ENCODE results near the gene WWC2.

The WWC2 gene

DNA sequence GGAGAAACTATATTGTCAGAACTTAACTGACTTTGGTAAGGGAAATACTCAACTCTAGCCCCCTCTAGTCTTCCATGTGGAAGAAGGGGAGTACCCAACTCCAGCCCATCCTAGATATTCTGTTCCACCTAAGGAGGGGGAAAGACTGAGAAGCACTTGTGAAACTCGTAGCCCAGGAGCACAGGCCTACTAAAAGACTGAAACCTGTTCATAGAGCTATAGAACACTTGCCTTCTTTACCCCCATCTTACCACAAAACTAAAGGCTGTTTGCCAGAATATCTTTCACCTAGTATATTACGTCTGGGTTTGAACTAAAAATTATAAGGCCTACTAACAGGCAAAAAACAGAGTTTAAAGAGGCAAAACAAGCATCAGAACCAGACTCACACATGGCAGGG is 205.5 kb downstream of the WWC2 start:
- TF ChIP-seq, protein P1, sequence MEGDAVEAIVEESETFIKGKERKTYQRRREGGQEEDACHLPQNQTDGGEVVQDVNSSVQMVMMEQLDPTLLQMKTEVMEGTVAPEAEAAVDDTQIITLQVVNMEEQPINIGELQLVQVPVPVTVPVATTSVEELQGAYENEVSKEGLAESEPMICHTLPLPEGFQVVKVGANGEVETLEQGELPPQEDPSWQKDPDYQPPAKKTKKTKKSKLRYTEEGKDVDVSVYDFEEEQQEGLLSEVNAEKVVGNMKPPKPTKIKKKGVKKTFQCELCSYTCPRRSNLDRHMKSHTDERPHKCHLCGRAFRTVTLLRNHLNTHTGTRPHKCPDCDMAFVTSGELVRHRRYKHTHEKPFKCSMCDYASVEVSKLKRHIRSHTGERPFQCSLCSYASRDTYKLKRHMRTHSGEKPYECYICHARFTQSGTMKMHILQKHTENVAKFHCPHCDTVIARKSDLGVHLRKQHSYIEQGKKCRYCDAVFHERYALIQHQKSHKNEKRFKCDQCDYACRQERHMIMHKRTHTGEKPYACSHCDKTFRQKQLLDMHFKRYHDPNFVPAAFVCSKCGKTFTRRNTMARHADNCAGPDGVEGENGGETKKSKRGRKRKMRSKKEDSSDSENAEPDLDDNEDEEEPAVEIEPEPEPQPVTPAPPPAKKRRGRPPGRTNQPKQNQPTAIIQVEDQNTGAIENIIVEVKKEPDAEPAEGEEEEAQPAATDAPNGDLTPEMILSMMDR (conservative IDR thresholded peaks at IDR 0.05; ENCODE audit: low read depth, low read length): no peak
- DNase-seq (ENCODE audit: low read depth): no peak

DNA sequence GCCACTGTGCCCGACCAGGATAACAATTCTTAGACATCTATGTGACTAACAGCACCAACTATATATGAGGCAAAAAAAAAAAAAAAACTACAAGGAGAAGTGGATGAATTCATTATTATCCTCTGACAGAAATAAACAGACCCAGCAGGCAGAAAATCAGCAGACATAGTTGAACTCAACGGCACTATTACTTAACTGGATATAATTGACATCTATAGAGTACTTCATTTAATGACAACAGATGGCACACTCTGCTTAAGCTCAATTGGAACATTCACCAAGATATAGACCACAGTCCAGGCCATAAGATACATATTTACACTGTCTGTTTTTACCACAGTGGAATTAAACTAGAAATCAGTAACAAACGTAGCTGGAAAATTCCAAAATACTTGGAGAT is 207.8 kb downstream of the WWC2 start:
- H3K4me3 ChIP-seq (ENCODE audit: low read depth, low read length): no peak overlapping the region
- TF ChIP-seq, protein P1 (conservative IDR thresholded peaks at IDR 0.05; ENCODE audit: low read depth, low read length): no peak
- no peak for DNase-seq (ENCODE audit: low read depth)

More for the DNA sequence above, 205.5 kb downstream of the WWC2 start:
- no peak overlapping the region for H3K4me3 ChIP-seq (ENCODE audit: low read depth, low read length)

DNA sequence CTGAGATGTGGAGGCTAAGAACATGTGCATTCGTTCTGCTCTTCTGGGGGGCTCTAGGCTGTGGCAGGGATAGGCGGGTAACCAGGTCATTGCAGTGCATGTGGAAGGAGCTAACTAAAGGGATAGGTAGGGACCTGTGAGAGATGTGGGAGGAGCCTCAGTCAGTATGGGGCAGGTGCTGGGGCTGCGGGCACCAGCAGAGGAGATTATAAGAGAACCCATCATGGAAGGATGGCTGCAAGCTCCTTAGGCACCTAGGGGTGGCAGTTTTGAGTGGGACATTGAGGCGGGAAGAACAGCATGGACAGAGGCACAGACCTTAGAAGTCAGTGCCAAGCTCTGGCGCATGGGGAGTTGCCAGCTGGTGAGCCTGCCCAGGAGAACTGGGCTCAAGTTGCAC is 213.8 kb downstream of the WWC2 start:
- TF ChIP-seq, protein P1 (conservative IDR thresholded peaks at IDR 0.05; ENCODE audit: low read depth, low read length): no peak
- H3K4me3 ChIP-seq (ENCODE audit: low read depth, low read length): no peak overlapping the region
- no peak for DNase-seq (ENCODE audit: low read depth)

DNA sequence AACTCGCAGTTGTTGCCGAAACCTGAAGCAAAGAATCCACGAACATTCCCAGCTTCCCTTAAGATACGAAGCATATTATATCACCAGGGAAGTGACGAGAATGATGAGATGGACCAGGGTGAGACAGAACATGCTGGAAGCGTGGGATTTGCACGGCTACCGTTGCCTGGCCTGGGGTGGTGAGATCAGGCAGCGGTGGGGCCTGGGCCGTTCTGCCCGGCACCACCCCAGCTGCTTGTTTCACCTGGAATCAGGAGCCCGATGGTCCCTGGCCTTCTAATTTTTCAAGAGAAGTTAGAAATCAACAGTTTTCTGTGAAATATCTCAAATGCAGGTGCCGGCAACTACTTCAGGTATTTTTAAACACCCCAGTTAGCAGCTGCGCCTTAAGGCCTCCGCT is 215.3 kb downstream of the WWC2 start:
- TF ChIP-seq, protein P1 (conservative IDR thresholded peaks at IDR 0.05; ENCODE audit: low read depth, low read length): no peak
- DNase-seq (ENCODE audit: low read depth): no peak
- H3K4me3 ChIP-seq (ENCODE audit: low read depth, low read length): no peak overlapping the region

DNA sequence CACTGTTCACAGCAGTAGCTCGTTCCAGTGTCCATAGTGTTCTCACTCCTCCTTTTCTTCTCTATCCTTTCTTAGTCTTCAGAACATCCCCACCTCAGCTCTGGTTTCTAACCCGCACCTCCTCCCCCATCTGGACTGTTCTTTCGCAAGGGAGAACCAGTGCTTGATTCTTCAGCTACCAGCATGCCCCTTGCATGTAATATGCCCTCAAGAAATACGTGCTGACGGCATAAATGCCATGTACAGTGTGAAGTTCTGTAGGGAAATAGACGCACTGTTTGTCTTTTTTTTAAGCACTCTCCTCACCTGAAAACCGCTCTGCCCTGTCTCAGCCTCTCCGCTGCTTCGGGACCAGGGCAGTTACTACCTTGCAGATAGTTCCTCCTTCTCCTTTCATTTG is 215.7 kb downstream of the WWC2 start:
- TF ChIP-seq, protein P1 (conservative IDR thresholded peaks at IDR 0.05; ENCODE audit: low read depth, low read length): no peak
- H3K4me3 ChIP-seq (ENCODE audit: low read depth, low read length): no peak overlapping the region
- DNase-seq (ENCODE audit: low read depth): no peak

DNA sequence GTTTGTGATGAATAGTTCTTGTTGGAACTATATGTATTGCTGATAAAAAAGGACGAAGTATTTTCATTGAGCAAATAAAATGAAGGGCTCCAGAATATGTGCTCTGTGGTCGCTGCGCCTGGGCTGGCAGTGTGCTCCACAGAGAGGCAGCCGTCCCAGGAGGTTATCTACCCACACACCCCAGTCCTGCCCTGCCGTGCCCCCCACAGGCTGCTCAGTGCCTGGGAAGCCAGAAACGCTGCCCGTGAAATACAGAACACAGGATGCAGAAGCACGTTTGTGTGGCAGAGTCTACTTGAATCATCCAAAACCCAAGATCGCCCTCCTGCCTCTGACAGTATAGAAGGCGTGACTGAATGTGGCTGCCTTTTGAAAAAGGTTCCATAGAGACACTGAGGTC is 219.6 kb downstream of the WWC2 start:
- H3K4me3 ChIP-seq (ENCODE audit: low read depth, low read length): no peak overlapping the region
- TF ChIP-seq, protein P1 (conservative IDR thresholded peaks at IDR 0.05; ENCODE audit: low read depth, low read length): no peak
- no peak for DNase-seq (ENCODE audit: low read depth)

DNA sequence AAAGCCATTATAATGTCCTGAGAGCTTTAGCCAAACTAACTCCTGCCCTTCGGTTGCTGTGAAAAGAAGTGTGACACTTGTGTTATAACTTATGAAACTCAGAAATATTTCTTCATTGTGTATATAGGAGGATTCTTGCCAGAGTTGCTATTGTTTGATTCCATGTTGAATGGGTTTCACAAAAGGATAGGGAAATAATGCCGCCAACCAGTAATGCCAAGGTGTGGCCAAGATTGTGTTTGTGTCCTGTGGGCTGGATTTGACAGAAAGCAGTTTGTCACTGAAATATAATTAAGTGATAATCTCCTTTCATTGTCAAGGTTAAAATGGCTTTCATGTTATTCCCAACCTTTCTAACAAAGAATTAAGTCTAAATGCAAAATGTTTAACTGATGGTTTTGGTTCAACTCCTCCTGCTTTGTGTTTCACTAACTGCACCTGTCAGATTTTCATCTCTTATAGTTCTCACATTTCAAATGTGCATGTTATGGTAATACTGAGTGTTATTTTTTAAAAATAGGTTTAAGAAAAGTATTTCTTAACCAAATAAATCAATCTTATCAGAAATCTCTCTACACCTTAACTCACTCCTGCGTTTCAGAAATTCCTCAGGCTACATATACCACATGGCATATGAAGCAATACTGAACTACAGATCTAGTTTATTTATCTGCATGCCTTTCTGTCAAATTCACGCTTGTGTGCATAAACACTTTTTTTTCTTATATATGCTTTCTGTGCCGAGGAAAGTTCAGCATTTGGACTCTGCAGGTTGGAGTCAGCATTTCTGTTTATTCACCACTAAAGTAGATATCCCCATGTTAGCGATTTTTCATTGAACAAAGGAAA is 221.4 kb downstream of the WWC2 start, which contains the start of gene CLDN22:
Gene CLDN22 (minus strand): TSS at position 66 of the 849 bp plus-strand sequence. CDS start 58 bp downstream, at position 8.
- DNase-seq (ENCODE audit: low read depth): peak; percentile 62
- H3K4me3 ChIP-seq (ENCODE audit: low read depth, low read length): no peak within 1 kb of the TSS
- TF ChIP-seq, protein P1 (conservative IDR thresholded peaks at IDR 0.05; ENCODE audit: low read depth, low read length): no peak

Data from choroid plexus epithelial cell (primary cell).